BJ (cell line): ENCODE data around the gene SMARCB1. TPM values are rescaled to one million over a fixed set of nuclear protein-coding genes. Genes with fewer than 3 reads are reported as not detected.
A peak's percentile ranks its signal among the peaks of the same experiment; 100 is the strongest.

Experiments used
- CTCF ChIA-PET: fragments of 350-600 bp; formaldehyde crosslinking; extraction: SDS; loops from one replicate; lab custom pipeline; 2021; ENCODE audit warnings: antibody characterized with exemption, inconsistent platforms; lab: Yijun Ruan, JAX
- POLR2A ChIA-PET: fragments of 300-600 bp; sonication (Branson Sonifier 250); formaldehyde crosslinking; extraction: SDS; loops from one replicate; lab custom pipeline; 2021; ENCODE audit warnings: antibody characterized with exemption; lab: Charles Lee
- DNase-seq: peaks from one replicate; pipeline ENCODE4 v3.0.0-alpha.2; 2011; ENCODE audit warnings: low read depth
- H3K27me3 ChIP-seq: 2 replicates; pipeline ENCODE4 v1.6.0; 2011; ENCODE audit warnings: low read length; ENCODE audit not compliant: control insufficient read depth, insufficient read depth
- H3K36me3 ChIP-seq: 2 replicates; pipeline ENCODE4 v1.5.1; 2011; ENCODE audit warnings: low read length; ENCODE audit not compliant: control insufficient read depth, insufficient read depth
- H3K4me3 ChIP-seq: 2 replicates; pipeline ENCODE4 v1.5.1; 2011; ENCODE audit warnings: low read depth, mild to moderate bottlenecking, control low read depth, low read length
- polyA plus RNA-seq: library from polyadenylated mRNA; depleted of rRNA; stranded (reverse); fragments of >200 nt; gene quantifications from 2 replicates; pipeline ENCODE4 v1.2.3, GENCODE V29; 2011
- TF ChIP-seq, protein P1 (sequence below): IDR thresholded peaks from 2 replicates; pipeline ENCODE4 v1.5.1; 2011; ENCODE audit warnings: low read depth, mild to moderate bottlenecking, control low read depth, inconsistent platforms, low read length, moderate library complexity; ENCODE audit not compliant: insufficient read depth

SMARCB1 gene
- polyA plus RNA-seq, 1 experiment: 174 TPM

DNA sequence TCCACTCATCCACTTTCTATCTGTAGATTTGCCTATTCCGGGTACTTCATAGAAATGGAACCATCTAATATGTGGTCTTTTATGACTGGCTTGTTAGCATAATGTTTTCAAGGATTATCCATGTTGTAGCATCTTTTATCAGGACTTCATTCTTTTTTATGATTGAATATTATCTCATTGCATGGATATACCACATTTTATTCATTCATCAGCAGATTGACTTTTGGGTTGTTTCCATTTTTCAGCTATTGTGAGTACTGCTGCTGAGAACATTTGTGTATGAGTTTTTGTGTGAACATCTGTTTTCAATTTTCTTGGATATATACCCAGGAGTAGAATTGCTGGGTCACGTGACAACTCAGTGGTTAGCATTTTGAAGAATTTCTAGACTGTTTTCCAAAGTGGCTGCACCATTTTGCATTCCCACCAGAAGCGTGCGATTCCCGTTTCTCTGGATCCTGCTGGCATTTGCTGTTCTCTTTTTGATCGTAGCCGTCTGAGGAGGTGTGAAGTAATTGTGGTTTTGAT lies 43.1 kb downstream of the SMARCB1 start:
- TF ChIP-seq, protein P1, sequence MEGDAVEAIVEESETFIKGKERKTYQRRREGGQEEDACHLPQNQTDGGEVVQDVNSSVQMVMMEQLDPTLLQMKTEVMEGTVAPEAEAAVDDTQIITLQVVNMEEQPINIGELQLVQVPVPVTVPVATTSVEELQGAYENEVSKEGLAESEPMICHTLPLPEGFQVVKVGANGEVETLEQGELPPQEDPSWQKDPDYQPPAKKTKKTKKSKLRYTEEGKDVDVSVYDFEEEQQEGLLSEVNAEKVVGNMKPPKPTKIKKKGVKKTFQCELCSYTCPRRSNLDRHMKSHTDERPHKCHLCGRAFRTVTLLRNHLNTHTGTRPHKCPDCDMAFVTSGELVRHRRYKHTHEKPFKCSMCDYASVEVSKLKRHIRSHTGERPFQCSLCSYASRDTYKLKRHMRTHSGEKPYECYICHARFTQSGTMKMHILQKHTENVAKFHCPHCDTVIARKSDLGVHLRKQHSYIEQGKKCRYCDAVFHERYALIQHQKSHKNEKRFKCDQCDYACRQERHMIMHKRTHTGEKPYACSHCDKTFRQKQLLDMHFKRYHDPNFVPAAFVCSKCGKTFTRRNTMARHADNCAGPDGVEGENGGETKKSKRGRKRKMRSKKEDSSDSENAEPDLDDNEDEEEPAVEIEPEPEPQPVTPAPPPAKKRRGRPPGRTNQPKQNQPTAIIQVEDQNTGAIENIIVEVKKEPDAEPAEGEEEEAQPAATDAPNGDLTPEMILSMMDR: no peak
- Histone ChIP-seq H3K36me3 (peaks cover 35% of the 10 kb centered on the region), H3K27me3 (no peaks in the 10 kb centered on the region), H3K4me3 (no peak overlapping the region)
- ChIA-PET CTCF (interaction anchor here (0.9 to 1.2 kb wide), 3 partner anchors 9 to 61 kb away, joined by 3 read pairs; no protein-coding TSS in a partner anchor), POLR2A (interaction anchor here (0.6 kb wide), 1 partner anchor 52 kb away, joined by 3 read pairs; no protein-coding TSS in a partner anchor)
- peak; percentile 82 for DNase-seq

DNA sequence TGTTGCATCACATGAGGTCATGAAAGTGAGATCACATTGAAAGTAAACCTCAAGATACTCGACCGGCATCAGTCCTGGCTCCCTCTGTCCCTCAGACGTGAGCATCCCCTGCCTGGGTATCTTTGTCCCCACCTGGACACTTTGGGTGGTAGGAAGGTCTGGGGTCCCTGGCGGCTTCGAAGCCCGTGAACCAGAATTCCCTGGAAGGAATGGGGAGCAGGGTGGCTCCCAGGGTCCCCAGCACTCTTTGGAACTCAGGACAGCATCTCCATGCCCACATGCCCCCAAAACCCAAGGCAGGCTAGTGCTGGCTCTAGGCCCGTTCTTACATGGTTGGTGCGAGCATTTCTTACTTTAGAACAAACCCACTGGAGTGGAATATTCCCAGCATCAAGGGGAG lies 44.5 kb downstream of the SMARCB1 start:
- CTCF ChIA-PET: interaction anchor here (0.8 to 2.7 kb wide), 2 partner anchors 15 to 18 kb away, joined by 3 to 10 read pairs; no protein-coding TSS in a partner anchor

GRCh38 chr22:23831781-23832180 lies 45.0 kb downstream of the SMARCB1 start:
- TF ChIP-seq, protein P1: no peak
- Histone ChIP-seq H3K36me3 (peaks cover 33% of the 10 kb centered on the region), H3K27me3 (no peaks in the 10 kb centered on the region), H3K4me3 (no peak overlapping the region)
- POLR2A ChIA-PET: no interaction called here
- CTCF ChIA-PET: interaction anchor here (0.8 to 2.7 kb wide), 3 partner anchors 14 to 68 kb away, joined by 3 to 10 read pairs (median 4); no protein-coding TSS in a partner anchor
- no peak for DNase-seq

More for the DNA sequence above, 44.5 kb downstream of the SMARCB1 start:
- H3K27me3 ChIP-seq: no peaks in the 10 kb centered on the region
- H3K4me3 ChIP-seq: no peak overlapping the region
- POLR2A ChIA-PET: no interaction called here
- TF ChIP-seq, protein P1: no peak
- no peak for DNase-seq
- peaks cover 32% of the 10 kb centered on the region for H3K36me3 ChIP-seq

- DNase-seq: no peak
- ChIA-PET POLR2A (no interaction called here), CTCF (interaction anchor here (0.7 to 2.7 kb wide), 3 partner anchors 16 to 69 kb away, joined by 3 to 10 read pairs (median 4); no protein-coding TSS in a partner anchor)
- TF ChIP-seq, protein P1: no peak
- peaks cover 28% of the 10 kb centered on the region for H3K36me3 ChIP-seq
- no peaks in the 10 kb centered on the region for H3K27me3 ChIP-seq
- H3K4me3 ChIP-seq: no peak overlapping the region
These were observed 45.7 kb downstream of the SMARCB1 start for GRCh38 chr22:23832226-23833016.
